Measurements from ENCODE around the gene ZNF225. TPM values are rescaled to one million over a fixed set of nuclear protein-coding genes. Genes with fewer than 3 reads are reported as not detected.
"Not testable (repeated sequence)": the region's sequence is repeated elsewhere in the genome, so short reads cannot be mapped to it uniquely, and the experiment has no call there.

Gene ZNF225
- total and polyA plus RNA-seq, 5 experiments from 2014 or later = 1.0 to 11.3 (median 3.3) TPM

GRCh38 chr19:44111910-44112463 lies 1.2 kb upstream of the ZNF225 start:
- Mint-ChIP-seq H3K9me3 (peaks cover 6 to 52% (median 33%) of the 10 kb centered on the region in 9 donors), H3K4me1 (peaks cover 8 to 38% (median 31%) of the 10 kb centered on the region in 4 donors), H3K27ac (peak overlapping the region in 2 of 10 donors; percentile 44 to 69), H3K27me3 (no peaks in the 10 kb centered on the region), H3K36me3 (peaks cover 14 to 36% (median 29%) of the 10 kb centered on the region in 3 donors), H3K4me3 (peak overlapping the region; percentile 1 to 100 (median 99))
- peak in 1 of 10 donors; percentile 0 for DNase-seq
- POLR2A ChIA-PET = interaction anchor here (0.8 kb wide), 1 partner anchor 53 kb away, joined by 3 read pairs; the partner anchor contains the start of gene ZNF226
- no peak for ATAC-seq

- H3K27ac Mint-ChIP-seq = peak overlapping the region; percentile 87 to 97 (median 94)
- ATAC-seq (no peak), DNase-seq (no peak)
- H3K9me3 Mint-ChIP-seq = peaks cover 0 to 44% (median 25%) of the 10 kb centered on the region in 9 donors
- H3K27me3 Mint-ChIP-seq = no peaks in the 10 kb centered on the region
- H3K36me3 Mint-ChIP-seq = peaks cover 16 to 35% (median 21%) of the 10 kb centered on the region in 3 donors
- H3K4me1 Mint-ChIP-seq = peaks cover 7 to 37% (median 31%) of the 10 kb centered on the region in 4 donors
- POLR2A ChIA-PET = interaction anchor here (2.1 kb wide), 1 partner anchor 192 kb away, joined by 7 read pairs; the partner anchor contains the start of gene ZNF235
- H3K4me3 Mint-ChIP-seq = peak overlapping the region; percentile 96 to 100 (median 100)
Observed at GRCh38 chr19:44112802-44113137, 429 bp upstream of the ZNF225 start.

- peaks cover 15 to 33% (median 26%) of the 10 kb centered on the region in 3 donors for H3K36me3 Mint-ChIP-seq
- peak overlapping the region in 9 of 10 donors; percentile 87 to 97 (median 94) for H3K27ac Mint-ChIP-seq
- DNase-seq (peak in 1 of 10 donors; percentile 5), ATAC-seq (peak in 1 of 2 donors; percentile 11)
- H3K4me3 Mint-ChIP-seq = peak overlapping the region; percentile 96 to 100 (median 100)
- POLR2A ChIA-PET = interaction anchor here (0.6 to 2.1 kb wide), 5 partner anchors 51 to 1119 kb away, joined by 3 to 7 read pairs (median 3); partner anchors contain the start of genes ZNF226, ZNF235 and ZNF283
- H3K9me3 Mint-ChIP-seq = peaks cover 0 to 34% (median 18%) of the 10 kb centered on the region in 9 donors
- peaks cover 7 to 37% (median 31%) of the 10 kb centered on the region in 4 donors for H3K4me1 Mint-ChIP-seq
- H3K27me3 Mint-ChIP-seq = no peaks in the 10 kb centered on the region
Observed at GRCh38 chr19:44113784-44114390, 688 bp downstream of the ZNF225 start.

GRCh38 chr19:44121162-44121561 lies 8.0 kb downstream of the ZNF225 start:
- DNase-seq, H3K27me3 Mint-ChIP-seq, H3K4me3 Mint-ChIP-seq, POLR2A ChIA-PET, ATAC-seq, H3K27ac Mint-ChIP-seq: not testable (repeated sequence)
- H3K36me3 Mint-ChIP-seq = peaks cover 69 to 95% (median 90%) of the 10 kb centered on the region in 3 donors
- H3K4me1 Mint-ChIP-seq = peaks cover 7 to 12% (median 10%) of the 10 kb centered on the region in 4 donors
- peaks cover 23 to 68% (median 55%) of the 10 kb centered on the region in 9 donors for H3K9me3 Mint-ChIP-seq

- no peak for DNase-seq
- H3K4me1 Mint-ChIP-seq = no peaks in the 10 kb centered on the region
- POLR2A ChIA-PET = no interaction called here
- ATAC-seq = no peak
- no peaks in the 10 kb centered on the region for H3K27me3 Mint-ChIP-seq
- peaks cover 0 to 68% (median 40%) of the 10 kb centered on the region in 9 donors for H3K9me3 Mint-ChIP-seq
- peaks cover 29 to 53% (median 38%) of the 10 kb centered on the region in 3 donors for H3K36me3 Mint-ChIP-seq
- H3K4me3 Mint-ChIP-seq = no peak overlapping the region
- no peak overlapping the region for H3K27ac Mint-ChIP-seq
Observed at GRCh38 chr19:44131955-44132354, 18.8 kb downstream of the ZNF225 start.

GRCh38 chr19:44141191-44142058 lies 28.2 kb downstream of the ZNF225 start, which contains the start of gene ZNF234:
Gene ZNF234, plus strand, starts transcription at chr19:44141554. Its CDS starts 3,079 bp downstream, at chr19:44144633.
- no peaks in the 10 kb centered on the region for H3K27me3 Mint-ChIP-seq
- ATAC-seq = peak; percentile 86 to 94

GRCh38 chr19:44142059-44142433 lies 28.8 kb downstream of the ZNF225 start:
- H3K27ac Mint-ChIP-seq = peak overlapping the region; percentile 64 to 95 (median 90)
- POLR2A ChIA-PET = interaction anchor here (0.6 to 1.5 kb wide), 2 partner anchors 12 to 23 kb away, joined by 3 to 8 read pairs; partner anchors contain the start of gene ZNF226
- peaks cover 6 to 29% (median 21%) of the 10 kb centered on the region in 4 donors for H3K4me1 Mint-ChIP-seq
- peak in 1 of 2 donors; percentile 5 for ATAC-seq
- no peaks in the 10 kb centered on the region for H3K27me3 Mint-ChIP-seq
- H3K9me3 Mint-ChIP-seq = peaks cover 3 to 33% (median 11%) of the 10 kb centered on the region in 9 donors
- H3K36me3 Mint-ChIP-seq = peaks cover 29 to 34% (median 32%) of the 10 kb centered on the region in 3 donors
- peak overlapping the region; percentile 93 to 97 (median 95) for H3K4me3 Mint-ChIP-seq
- DNase-seq = peak in 1 of 10 donors; percentile 2

More at GRCh38 chr19:44141191-44142058, 28.2 kb downstream of the ZNF225 start, which contains the start of gene ZNF234:
- peak within 1 kb of the TSS; percentile 64 to 95 (median 90) for H3K27ac Mint-ChIP-seq
- peak; percentile 36 to 87 (median 63) for DNase-seq
- POLR2A ChIA-PET = interaction anchor here (0.6 to 1.5 kb wide), 2 partner anchors 13 to 24 kb away, joined by 3 to 8 read pairs; partner anchors contain the start of gene ZNF226
- peak within 1 kb of the TSS; percentile 93 to 97 (median 95) for H3K4me3 Mint-ChIP-seq
- peaks cover 26 to 35% (median 33%) of the 10 kb centered on the region in 3 donors for H3K36me3 Mint-ChIP-seq
- H3K9me3 Mint-ChIP-seq = peaks cover 5 to 39% (median 15%) of the 10 kb centered on the region in 9 donors
- peaks cover 6 to 29% (median 21%) of the 10 kb centered on the region in 4 donors for H3K4me1 Mint-ChIP-seq

GRCh38 chr19:44149776-44150175 lies 36.6 kb downstream of the ZNF225 start:
- H3K4me1 Mint-ChIP-seq = no peaks in the 10 kb centered on the region
- POLR2A ChIA-PET = no interaction called here
- H3K4me3 Mint-ChIP-seq = no peak overlapping the region
- DNase-seq (no peak), ATAC-seq (no peak)
- H3K27me3 Mint-ChIP-seq = no peaks in the 10 kb centered on the region
- peak overlapping the region in 1 of 10 donors; percentile 18 for H3K27ac Mint-ChIP-seq
- peaks cover 74 to 96% (median 93%) of the 10 kb centered on the region in 3 donors for H3K36me3 Mint-ChIP-seq
- H3K9me3 Mint-ChIP-seq = peaks cover 0 to 79% (median 47%) of the 10 kb centered on the region in 9 donors

GRCh38 chr19:44151491-44151890 lies 38.3 kb downstream of the ZNF225 start:
- Mint-ChIP-seq H3K4me3 (no peak overlapping the region), H3K27ac (no peak overlapping the region), H3K27me3 (no peaks in the 10 kb centered on the region), H3K9me3 (peaks cover 6 to 77% (median 52%) of the 10 kb centered on the region in 9 donors), H3K4me1 (no peaks in the 10 kb centered on the region), H3K36me3 (peaks cover 72 to 87% (median 86%) of the 10 kb centered on the region in 3 donors)
- ATAC-seq (no peak), DNase-seq (no peak)
- POLR2A ChIA-PET = interaction anchor here (0.7 kb wide), 1 partner anchor 1010 kb away, joined by 4 read pairs; no protein-coding TSS in a partner anchor

GRCh38 chr19:44156475-44156874 lies 43.3 kb downstream of the ZNF225 start:
- Mint-ChIP-seq H3K9me3 (peaks cover 19 to 97% (median 59%) of the 10 kb centered on the region in 9 donors), H3K27me3 (no peaks in the 10 kb centered on the region), H3K4me1 (no peaks in the 10 kb centered on the region), H3K4me3 (no peak overlapping the region), H3K27ac (no peak overlapping the region), H3K36me3 (peaks cover 54 to 61% (median 56%) of the 10 kb centered on the region in 3 donors)
- DNase-seq = no peak
- no peak for ATAC-seq
- POLR2A ChIA-PET = no interaction called here

GRCh38 chr19:44163789-44164188 lies 50.6 kb downstream of the ZNF225 start:
- peaks cover 7 to 33% (median 33%) of the 10 kb centered on the region in 4 donors for H3K4me1 Mint-ChIP-seq

More at GRCh38 chr19:44163789-44164188, 50.6 kb downstream of the ZNF225 start:
- POLR2A ChIA-PET = interaction anchor here (0.7 to 2.9 kb wide), 4 partner anchors 44 to 138 kb away, joined by 3 to 23 read pairs (median 8); partner anchors contain the start of genes ZNF224 and ZNF227
- peaks cover 10 to 84% (median 44%) of the 10 kb centered on the region in 9 donors for H3K9me3 Mint-ChIP-seq
- ATAC-seq = no peak
- no peak for DNase-seq
- H3K27me3 Mint-ChIP-seq = no peaks in the 10 kb centered on the region
- peak overlapping the region in 1 of 10 donors; percentile 99 for H3K27ac Mint-ChIP-seq
- H3K36me3 Mint-ChIP-seq = peaks cover 30 to 42% (median 35%) of the 10 kb centered on the region in 3 donors
- H3K4me3 Mint-ChIP-seq = peak overlapping the region in 2 of 10 donors; percentile 96 to 98
